ENCODE results near the gene SYT3.

DNA sequence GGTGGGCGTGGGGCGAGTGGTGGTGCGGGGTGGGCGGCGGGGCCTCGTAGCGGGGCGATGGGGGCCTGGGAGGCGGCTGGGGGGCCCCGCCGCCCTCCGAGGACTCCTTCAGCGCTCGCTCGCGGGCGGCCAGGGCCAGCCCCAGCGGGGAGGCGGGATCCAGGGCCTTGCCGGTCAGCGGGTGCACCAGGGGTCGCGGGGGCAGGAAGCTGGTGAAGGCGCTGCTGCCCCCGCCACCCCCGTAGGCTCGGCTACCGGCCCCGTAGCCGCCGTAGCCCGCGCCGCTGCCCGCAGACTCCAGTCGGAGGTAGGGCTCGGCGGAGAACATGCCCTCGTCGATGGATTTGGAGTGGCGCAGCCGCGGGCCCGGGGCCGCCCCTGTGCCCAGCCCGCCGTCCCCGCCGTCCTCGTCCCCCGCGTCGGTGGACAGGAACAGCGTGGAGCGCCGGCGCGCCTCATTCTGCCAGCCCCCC, 28.1 kb upstream of the SYT3 start:
- TF ChIP-seq, protein P1, sequence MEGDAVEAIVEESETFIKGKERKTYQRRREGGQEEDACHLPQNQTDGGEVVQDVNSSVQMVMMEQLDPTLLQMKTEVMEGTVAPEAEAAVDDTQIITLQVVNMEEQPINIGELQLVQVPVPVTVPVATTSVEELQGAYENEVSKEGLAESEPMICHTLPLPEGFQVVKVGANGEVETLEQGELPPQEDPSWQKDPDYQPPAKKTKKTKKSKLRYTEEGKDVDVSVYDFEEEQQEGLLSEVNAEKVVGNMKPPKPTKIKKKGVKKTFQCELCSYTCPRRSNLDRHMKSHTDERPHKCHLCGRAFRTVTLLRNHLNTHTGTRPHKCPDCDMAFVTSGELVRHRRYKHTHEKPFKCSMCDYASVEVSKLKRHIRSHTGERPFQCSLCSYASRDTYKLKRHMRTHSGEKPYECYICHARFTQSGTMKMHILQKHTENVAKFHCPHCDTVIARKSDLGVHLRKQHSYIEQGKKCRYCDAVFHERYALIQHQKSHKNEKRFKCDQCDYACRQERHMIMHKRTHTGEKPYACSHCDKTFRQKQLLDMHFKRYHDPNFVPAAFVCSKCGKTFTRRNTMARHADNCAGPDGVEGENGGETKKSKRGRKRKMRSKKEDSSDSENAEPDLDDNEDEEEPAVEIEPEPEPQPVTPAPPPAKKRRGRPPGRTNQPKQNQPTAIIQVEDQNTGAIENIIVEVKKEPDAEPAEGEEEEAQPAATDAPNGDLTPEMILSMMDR (IDR thresholded peaks at IDR 0.05), result no peak
- TF ChIP-seq POLR2A (IDR thresholded peaks at IDR 0.05), result no peak
